NCI-H2227 (cell line): ENCODE results near the gene TPM3.
"Not testable (repeated sequence)": the region's sequence is repeated elsewhere in the genome, so short reads cannot be mapped to it uniquely, and the experiment has no call there.

Experiments used
- DNase-seq: peaks from one replicate; lab custom pipeline; 2025; ENCODE audit not compliant: unreplicated experiment; lab: John Stamatoyannopoulos, UW

TPM3 gene

DNA sequence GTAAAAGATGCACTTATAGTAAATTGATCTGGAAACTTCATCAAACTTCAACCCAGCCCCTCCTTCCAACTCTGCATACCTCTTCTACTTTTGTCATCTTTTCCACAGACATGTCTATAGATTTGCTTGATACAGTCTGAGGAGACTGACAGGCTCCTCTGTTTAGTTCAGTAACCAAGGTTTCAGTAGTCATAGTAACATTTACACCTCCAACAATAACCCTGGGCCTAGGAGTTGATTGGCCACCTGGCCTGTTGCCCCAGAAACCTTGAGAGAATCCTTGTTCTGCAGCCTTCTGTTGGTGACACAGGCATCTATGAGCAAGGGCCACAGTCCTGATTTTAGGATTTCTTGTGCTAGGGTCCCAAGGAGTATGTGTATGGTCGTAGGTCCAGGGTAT is 14.3 kb upstream of the TPM3 start, which contains the start of gene CFAP141:
Gene CFAP141 (minus strand): TSS at position 138 of the 400 bp plus-strand sequence. CDS start 26 bp downstream, at position 112.
- DNase-seq: no peak

DNA sequence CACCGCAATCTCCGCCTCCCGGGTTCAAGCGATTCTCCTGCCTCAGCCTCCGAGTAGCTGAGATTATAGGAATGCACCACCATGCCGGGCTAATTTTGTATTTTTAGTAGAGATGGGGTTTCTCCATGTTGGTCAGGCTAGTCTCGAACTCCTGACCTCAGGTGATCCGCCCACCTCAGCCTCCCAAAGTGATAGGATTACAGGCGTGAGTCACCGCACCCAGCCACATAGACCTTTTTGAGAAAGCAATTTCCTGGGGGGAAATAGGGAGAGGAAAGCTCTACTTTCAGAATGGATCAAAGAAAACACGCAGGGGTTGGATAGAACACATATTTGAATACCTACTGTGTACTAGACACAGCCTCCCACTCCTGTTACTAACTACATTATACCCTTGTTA is 13.9 kb upstream of the TPM3 start:
- DNase-seq: not testable (repeated sequence)

DNA sequence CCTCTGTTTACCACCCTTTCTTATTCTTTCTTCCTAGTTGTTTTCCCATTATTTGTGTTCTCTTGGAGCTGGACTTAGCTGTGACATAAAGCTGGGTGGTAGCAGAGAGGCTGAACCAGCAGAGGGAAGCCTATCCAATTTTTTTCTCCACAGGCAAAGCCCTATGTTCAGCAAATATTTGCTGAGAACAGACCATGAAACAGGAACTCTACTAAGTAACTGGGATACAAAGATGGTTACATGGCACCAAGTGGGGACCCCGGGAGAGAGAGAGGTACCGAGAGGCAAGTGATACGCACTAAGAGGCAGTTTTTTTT is 7.6 kb upstream of the TPM3 start:
- no peak for DNase-seq

DNA sequence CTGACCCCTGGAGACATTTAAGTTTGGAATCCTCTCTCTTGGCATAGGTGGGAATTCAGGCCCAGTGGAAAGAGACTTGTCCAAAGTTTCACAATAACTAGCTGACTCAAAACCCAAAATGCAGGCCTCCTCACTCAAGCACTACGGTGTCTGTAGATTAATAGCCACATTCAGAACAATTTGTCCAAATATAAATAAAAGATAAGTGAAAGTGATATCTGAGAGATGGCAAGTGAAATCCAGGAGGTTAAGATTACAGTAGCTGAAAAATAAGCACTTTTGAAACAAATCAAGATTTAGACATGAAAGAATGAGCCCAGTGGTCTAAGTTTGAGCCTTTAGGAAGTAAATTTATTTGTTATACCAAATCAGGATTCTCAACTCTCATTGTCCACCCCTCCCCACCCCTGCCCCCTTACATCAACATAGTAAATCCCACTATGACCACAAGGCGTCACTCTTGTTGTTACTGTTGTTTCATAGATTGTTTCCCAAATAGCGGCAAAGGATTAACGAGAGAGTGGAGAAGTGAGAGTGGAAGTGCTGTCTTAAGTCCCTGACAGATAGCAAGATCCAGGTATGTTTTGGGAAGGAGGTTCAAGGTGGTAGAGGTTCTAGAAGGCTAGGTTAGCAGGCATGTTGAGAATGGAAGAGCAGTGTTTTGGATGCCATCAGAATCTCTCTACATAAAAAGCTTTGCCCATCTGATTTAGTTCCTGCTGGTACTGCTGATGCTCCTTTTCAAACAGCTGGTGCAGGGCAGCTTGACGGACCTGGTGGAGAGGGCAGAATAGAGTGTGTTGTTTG is 7.1 kb upstream of the TPM3 start:
- DNase-seq: peak; percentile 81

DNA sequence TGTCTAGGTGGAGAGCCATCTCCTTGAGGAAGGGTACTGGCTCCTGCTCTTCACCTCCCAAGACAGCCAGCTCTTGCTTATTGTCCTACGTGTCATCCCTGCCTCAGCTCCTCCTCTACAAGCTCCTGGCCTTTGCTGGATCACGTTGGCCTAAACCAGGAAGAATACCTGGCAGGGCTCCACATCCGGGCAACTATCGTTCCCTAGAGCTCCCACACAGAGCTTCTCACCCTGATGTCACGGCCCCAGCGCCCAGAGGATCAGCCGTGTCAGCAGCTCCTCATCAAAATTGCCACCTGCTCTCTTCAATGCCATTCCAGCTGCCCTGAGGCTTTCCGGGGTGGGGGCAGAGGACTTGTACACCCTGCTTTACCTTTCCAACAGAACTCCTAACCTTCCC is 1.9 kb upstream of the TPM3 start:
- DNase-seq: no peak

DNA sequence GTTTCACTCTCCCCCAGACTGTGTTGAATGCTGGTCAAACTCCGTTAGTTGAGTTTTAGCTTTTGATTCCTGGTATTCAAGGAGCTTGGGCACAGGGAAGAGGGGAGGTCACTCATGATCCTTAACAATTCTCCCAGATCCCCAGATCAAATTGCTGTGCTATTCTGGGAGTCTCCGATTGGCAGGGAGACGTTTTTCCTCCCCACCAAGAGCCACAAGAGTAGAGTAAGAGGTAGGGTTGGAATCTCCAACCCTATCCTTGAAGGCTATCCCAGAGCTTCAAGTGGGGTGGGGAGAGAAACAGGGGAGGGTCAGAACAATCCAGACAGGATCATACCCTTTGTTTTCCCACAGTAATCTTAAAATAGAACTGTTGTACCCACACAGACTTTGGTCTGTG is 576 bp upstream of the TPM3 start:
- no peak for DNase-seq

DNA sequence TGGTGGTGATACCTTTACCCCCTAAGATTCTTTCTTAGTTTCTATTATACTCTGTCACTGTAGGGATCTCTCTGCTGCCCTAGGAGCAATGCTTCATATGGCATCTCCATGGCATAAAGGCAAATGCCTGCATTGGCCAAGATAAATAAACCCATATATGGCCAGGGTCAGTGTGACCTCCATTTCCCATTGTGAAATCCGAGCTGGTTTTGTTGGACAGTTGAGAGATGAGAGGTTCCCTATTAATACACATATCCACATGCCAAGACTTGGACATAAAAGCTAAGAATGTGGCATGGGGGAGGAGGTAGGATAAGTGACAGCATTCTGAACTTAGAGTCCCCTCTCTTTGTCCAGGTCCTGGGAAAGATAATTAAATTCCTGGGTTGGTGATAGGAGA is 1.4 kb downstream of the TPM3 start:
- no peak for DNase-seq

DNA sequence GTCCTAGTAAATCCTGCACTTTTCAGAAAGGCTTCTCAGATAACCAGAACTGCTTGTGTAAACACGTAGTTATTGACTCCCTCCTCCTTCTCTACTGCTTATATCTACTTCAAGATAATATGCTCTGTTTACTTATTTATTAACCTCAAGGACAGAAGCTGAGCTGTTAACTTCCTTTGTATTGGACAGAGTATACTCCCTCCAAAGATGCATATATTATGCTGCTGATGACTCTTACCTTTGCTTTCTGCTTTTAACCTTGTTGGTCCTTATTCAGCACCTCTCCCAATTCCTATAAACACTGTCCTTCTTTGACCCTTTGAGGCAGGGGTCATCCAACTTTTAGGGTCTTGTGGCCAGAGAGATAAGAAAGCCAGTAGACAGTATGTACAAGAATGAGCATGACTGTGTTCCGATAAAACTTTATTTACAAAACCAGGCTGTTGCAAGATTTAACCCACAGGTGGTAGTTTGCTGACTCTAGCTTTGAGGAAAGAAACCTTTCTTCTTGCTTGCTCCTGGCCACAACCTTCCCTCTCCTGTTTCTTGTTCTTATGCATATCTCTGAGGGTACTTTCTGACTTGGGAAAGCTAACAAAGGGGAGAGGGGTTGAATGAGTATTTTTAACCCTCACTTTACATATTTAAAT is 4.9 kb downstream of the TPM3 start:
- DNase-seq: no peak

DNA sequence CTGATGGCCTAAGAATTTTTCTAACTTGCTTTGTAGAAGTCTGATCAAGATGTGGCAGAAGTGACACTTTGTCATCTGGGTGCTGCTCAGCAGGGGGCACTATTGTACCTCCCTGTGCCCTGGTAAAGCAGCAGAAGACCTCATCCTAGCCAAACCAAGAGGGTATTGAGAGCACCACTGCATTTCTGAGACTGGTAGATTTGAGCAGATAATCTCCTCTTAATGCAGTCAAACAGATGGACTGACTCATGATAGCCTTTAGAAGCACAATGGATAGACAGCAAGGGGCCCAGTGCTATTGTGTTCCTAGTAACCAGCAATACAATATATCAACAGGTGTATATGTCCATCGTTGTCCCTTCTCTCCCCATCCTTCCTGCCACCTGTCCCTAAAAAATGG is 5.7 kb downstream of the TPM3 start:
- no peak for DNase-seq

DNA sequence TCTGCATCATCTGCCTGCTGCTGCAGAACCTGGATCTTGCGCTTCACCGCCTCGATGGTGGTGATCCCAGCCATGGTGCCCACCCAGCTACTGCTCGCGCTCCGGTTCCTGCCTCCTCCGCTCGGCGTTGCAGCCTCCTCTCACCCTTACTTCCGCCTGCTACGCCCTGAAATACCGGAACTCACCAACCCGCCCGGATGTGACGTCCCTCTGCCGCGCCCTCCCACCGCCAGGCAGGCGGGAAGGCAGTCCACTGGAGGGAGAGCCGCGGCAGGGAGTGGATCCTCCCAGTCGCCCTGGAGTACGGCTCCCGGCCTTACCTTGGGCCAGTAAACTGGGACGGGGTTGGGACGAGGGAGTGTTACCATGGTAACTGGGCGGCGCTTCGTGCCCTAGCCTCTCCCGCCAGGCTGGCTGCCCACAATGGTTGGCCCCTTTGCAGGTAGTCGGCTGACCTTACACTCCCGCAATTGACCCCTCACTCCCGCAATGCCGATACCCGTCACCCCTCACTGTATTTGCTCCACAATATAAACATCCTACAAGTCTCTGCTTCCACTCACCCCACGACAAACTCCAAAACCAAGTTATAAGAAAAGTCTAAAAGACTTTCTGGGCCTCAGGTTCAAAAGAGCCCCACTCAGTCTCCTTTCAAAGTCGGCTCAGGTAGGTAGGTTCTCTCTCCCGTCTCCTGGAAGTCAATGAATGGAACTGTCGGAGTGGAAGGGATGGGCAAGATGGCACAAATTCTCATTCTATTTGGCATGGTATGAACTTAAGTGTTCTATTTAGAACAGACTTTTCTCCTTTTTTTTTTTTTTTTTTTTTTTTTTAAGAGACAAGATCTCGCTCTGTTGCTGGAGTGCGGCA is 8.6 kb downstream of the TPM3 start:
- DNase-seq: peak; percentile 99

DNA sequence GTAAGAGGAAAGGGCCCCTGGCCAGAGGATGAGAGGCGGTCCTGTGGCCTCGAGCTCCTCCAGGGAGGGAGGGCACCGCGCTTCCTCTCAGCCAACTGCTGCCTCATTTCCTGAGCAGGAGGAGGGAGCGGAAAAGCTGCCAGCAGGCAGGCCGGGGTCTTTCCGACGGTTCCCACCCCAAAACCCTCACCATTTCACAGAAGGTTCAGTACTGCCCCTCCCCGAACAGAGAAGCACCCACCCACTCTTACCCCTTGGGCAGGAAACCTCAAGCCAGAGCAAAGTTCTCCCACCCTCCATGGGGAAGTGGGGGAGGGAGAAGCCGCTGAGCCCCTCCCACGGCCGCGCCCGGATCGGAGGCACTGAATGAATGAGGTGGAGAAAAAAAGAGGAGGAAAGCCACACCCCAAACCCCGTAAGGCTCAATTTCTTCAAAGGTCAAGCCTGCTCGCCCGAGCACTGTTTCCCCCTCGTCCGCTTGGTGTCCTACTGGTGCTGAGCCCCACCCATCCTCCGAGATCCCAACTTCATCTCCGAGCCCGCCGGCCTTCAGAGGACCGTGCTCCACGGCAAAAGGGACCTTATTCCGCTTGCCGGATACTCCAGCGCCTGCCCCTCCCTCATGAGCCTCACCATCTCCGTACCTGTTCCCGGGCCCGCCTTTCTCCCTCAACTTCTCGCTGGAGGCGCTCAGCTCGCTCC is 9.4 kb downstream of the TPM3 start:
- peak; percentile 71 for DNase-seq

DNA sequence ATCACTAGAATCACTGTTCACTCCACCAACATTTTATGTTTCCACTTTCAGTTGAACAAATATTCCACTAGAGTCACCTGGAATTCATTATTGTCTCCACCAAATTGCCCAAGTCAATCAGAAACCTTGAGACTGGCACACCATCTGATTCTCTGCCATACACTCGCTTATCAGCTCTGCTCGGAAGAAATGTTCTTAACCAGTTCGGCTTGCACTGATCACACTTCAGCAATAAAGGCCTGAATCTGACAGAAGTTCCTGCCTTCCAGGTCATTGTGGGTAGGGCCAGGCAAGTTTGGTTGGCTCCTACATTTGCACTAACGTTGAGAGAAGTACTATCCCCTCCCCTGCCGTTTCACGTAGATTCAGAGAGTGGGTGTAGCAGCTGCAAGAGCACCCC is 10.0 kb downstream of the TPM3 start:
- DNase-seq: no peak

DNA sequence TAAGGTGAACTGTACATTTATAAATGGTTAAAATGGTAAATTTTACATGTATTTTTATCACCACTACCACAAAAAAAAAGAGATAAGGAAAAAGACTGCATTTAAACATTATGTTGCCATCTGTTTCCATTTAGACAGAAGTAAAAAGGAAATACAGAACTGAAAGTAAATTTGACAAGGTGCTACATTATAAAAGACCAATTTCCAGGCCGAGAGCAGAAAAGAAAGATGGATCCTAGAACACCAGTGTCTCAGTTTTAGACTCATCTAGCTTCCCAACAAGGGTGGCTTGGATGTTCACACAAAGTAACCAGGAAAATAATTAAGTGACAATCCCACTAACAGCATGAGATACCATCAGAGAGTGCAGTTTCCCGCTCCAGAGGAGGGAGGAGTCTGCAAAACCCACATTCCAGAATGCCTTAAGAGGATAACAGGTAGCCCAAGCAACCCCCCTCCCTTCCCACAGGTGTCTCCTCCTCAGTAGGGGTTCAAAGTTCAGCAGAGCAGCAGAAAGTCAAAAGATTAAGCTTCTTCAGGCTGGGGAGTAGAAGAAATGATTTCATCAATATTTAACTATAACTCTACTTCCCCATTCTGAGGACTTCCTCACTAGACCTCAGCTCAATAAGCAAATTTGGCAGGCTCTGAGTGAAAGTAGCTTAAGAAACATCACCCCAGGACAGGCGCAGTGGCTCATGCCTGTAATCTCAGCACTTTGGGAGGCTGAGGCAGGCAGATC is 11.8 kb downstream of the TPM3 start:
- DNase-seq: no peak

DNA sequence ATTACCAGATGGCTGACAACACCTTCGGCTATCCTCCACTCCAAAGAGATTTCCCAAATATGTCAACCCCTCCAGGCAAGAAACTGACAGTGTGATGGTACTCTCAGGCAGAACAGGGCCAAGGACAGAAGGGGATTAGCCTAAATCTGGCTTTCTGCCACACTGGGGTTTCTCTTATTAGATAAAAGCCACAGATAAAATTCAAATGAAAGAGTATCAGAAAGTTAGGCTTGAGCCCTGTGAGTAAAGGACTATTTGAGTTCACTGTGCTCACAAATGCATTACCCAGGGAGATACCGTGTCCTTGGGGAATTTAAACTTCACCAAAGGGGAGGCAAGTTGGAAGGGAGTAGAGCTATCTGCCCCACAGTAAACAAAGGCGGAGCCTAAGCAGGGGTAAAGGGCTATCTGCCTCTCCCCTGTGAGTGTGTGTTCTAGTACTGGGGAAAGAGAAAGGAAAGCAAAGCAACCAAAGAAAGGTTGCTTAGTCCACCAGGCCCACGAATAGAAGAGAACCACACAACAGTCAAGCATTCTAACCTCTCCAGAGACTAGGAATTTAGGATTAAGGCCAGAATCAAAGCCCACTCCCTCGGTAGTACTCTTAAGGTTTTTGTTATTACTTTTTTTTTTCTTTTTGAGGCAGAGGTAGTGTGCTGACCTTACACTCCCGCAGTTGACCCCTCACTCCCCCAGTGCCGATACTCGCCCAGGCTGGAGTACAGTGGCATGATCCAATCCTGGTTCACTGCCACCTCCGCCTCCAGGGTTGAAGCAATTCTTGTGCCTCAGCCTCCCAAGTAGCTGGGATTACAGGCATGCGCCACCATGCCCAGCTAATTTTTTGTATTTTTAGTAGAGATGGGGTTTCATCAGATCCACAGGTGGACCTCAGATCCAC is 12.7 kb downstream of the TPM3 start:
- no peak for DNase-seq

DNA sequence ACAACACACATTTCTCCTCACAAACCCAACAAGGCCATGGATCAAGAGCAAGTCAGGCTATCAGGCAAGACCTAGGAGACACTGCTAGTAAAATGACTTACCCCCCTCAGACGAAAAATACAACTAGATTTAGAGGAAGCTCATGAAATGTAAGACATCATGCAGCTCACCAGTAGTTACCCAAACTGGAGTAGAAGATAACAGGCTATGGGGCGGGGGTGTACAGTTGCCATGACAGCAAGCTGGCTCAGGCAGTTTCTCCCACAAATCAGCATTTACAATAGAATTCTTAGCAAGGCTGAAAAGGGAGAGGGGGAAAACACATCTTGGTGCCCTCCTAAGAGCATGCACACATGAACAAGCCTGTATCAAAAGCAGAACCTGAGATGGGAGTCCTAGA is 13.9 kb downstream of the TPM3 start:
- DNase-seq: no peak

DNA sequence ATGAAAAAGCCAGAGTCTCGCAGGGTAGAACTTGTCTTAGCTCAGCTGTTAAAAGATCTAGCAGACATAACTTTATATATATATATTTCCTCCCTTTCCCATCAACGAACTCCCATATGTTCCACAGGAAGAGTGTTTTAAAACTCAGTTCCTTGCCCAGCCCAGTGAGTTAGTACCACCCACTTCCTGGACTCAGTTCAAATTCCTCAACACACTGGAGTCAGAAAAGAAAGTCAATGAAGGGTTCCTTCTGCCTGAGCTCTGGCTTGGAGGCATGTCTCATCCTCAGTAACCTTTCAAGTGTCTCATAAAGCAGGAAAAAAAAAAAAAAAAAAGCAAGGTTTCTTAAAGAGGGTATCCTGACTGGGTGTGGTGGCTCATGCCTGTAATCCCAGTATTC is 15.6 kb downstream of the TPM3 start:
- no peak for DNase-seq

DNA sequence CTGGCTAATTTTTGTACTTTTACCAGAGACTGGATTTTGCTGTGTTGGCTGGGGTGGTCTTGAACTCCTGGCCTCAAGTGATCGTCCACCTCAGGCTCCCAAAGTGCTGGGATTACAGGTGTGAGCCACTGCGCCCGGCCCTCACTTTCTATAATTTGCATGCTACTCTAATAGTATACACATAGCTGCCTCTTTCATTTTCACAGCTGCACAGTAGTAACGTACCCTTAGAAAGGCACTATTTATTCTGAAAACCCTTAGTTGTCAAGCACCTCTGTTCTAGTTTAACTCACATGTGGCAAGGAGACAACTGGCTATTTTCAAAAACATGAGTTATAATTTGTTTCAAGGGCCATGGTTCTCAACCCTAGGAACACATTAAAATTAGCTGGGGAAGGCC is 17.2 kb downstream of the TPM3 start:
- DNase-seq: no peak

DNA sequence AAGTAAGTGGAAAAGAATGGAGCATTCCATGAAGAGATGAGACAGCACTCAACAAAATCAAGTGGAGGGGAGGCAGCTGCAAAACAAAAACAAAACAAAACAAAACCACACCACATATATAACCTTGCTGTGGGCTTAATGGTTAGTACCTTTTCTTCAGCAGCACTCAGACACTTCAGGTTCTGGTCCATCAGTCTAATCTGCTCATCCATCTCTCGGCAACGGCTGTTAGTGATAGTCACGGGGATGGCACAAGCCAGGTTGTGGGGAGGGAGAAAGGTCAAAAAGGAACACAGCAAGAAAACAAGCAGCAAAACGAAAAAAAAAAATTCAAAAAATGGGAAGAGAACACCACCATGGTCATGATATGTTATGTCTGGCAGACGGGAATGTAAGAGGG is 20.0 kb downstream of the TPM3 start:
- DNase-seq: no peak

DNA sequence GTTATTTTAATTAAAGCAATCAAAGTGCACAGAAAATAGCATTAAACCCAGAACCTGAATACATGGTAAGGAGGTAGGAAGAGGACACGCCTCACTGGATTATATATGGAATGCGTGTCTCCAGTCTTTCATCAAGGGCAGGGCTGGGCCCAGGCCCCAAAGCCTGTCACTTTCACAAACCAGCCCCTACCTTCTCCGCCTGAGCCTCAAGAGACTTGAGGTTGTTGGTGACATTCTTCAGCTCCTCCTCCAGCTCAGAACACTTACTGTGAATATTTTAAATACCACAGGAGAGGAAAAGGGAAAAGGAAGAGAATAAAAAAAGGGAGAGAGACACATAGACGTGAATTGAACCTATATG is 20.7 kb downstream of the TPM3 start:
- no peak for DNase-seq
